GM21717 (cell line): ENCODE results near the gene TMF1.

Experiments
- ATAC-seq: cut with Tn5 transposase; IDR thresholded peaks from one replicate; pipeline ENCODE4 v1.9.1; 2021; ENCODE audit warnings: mild to moderate bottlenecking, moderate library complexity; ENCODE audit not compliant: unreplicated experiment

The TMF1 gene

GRCh38 chr3:69051756-69052471 lies at the start of gene TMF1:
TMF1 (minus strand) TSS chr3:69052333; CDS start chr3:69052086, 247 bp downstream.
- peak; percentile 96 for ATAC-seq

- no peak for ATAC-seq
These were observed 47.4 kb upstream of the TMF1 start for GRCh38 chr3:69099576-69099975.

GRCh38 chr3:69097407-69098086 lies 45.4 kb upstream of the TMF1 start:
- no peak for ATAC-seq

DNA sequence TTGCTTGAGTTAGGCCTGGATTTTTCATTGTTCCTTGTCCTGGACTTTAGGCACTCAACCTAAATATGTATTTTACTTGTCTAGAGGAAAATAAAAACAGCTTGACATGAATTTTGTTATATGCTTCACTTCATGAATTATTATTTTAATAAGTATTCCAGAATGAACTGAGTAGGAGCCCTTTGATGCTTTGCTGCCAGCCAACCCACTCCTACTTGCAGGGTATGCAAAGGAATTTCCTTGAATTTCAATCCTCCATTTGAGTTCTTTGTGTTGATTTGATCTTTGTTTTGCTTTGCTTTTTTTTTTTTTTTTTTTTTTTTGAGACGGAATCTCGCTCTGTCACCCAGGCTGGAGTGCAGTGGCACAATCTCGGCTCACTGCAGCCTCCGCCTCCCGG lies 44.2 kb upstream of the TMF1 start:
- ATAC-seq, result no peak

DNA sequence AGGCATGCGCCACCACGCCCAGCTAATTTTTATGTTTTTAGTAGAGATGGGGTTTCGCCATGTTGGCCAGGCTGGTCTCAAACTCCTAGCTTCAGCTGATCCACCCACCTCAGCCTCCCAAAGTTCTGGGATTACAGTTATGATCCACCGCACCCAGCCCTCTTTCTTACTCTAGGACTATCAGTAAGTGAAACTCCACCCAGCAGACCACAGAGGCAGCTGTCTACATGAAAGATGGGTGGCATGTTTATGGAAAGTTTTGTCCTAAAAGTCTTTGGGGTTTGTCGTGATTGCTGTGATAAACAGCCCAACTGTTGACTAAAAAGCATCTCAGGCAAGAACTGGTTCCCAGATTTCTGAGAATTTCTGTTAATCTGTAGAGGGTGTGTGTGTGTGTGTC lies 43.5 kb upstream of the TMF1 start:
- no peak for ATAC-seq

GRCh38 chr3:69094467-69095205 lies 42.5 kb upstream of the TMF1 start:
- no peak for ATAC-seq

DNA sequence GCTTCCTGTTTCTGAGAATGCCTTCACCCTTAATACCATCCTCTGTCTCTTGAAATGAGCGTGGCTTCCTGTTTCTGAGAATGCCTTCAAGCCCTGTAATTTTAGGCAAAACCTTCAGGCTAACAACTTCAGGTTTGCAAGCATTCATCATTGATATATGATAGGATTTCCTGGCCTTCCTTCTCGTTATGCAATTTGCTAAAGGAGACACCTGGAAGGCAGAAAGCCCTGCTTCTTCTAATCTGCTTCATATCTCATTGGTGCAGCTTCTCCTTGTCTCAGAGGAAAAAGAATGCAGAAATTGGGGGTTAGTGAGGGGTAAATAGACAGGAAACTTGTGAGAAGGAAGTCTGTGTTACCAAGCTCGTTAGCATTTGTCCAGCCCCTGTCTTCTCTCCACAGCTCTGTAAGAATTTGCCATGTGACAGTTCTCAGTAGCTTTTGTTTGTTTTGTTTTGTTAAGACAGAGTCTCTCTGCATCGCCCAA lies 39.9 kb upstream of the TMF1 start:
- peak; percentile 70 for ATAC-seq

DNA sequence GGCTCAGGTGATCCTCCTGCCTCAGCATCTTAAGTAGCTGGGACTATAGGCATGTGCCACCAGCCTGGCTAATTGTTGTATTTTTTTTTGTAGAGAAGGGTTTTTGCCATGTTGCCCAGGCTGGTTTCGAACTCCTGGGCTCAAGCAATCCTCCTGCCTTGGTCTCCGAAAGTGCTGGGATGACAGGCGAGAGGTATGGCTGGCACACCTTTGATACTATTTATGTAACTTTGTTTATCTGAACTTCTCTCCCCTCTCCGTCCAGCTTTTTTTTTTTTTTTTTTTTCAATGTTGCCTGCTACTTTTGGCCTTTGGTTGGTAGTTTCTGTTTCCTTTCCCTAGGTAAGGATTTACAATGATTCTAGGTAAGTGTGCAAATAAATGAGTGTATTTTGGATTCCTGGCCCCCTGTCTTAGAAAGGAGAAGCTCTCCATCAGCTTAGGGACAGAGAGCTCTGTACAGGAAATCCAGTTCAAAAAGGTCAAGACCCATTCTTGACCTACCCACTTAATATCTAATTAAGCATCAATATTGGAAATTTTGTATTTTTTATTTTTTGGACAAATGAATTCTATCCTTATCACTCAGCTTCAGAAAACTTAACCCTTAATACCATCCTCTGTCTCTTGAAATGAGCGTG lies 39.4 kb upstream of the TMF1 start:
- ATAC-seq, result no peak

DNA sequence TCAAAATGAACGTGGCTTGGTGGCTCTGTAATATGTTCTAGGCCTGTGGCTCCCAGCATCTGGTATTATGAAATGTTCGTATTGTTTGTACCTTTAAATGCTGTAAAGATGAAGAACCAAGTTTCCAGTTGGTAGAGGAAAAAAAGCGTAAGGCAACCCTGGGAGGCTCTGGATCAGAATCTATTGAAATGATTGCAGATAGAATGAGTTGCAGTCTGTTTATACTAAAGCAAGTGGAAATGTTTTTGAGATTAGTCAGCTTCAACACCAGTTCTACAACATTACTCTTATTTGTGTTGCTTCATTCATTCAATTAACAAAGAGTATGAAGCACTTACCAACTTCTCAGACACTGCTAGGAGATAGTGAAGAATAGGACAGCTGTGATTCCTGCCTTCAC lies 37.9 kb upstream of the TMF1 start:
- no peak for ATAC-seq

GRCh38 chr3:69088063-69088462 lies 35.9 kb upstream of the TMF1 start:
- peak; percentile 21 for ATAC-seq

- ATAC-seq, result no peak
These were observed 35.1 kb upstream of the TMF1 start for GRCh38 chr3:69087030-69087791.

GRCh38 chr3:69085833-69086722 lies 33.9 kb upstream of the TMF1 start:
- no peak for ATAC-seq

GRCh38 chr3:69085168-69085832 lies 33.2 kb upstream of the TMF1 start:
- no peak for ATAC-seq

DNA sequence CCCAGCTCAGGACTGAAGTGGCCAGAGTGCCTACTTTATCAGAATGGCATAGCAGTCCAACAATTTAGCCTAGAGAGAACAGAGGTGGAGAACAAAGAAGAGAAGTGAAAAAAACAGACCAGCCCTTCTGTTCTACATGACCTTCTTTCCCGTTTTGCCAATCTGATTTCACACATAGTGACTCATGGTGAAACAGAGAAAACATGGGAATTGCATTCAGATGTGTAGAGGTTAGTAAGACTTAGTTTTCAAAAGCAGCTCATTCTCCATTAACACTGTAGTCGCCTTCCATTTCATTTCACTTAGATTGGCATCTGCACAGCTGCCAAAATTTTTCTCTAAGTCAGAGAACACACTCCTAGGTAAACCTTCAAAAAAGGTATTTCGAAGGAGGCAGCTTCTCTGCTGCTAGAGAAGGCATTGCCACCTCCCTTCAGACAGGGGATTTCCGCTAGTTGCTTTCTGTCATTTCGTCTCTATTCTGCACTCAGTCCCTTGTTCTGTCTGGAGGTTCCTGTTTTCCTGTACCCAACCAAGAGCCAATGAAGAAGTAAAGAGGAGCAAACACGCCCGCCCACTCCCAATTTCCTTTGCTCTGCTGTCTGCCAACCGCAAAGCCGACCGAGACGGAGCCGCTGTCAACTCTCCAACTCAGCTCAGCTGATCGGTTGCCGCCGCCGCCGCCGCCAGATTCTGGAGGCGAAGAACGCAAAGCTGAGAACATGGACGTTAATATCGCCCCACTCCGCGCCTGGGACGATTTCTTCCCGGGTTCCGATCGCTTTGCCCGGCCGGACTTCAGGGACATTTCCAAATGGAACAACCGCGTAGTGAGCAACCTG lies 32.4 kb upstream of the TMF1 start, which contains the start of gene ARL6IP5:
Gene ARL6IP5, plus strand, starts transcription at position 612 of the 842 bp plus-strand sequence. Its CDS starts 111 bp downstream, at position 723.
- ATAC-seq, result peak; percentile 52

GRCh38 chr3:69082805-69083204 lies 30.7 kb upstream of the TMF1 start:
- peak; percentile 57 for ATAC-seq

DNA sequence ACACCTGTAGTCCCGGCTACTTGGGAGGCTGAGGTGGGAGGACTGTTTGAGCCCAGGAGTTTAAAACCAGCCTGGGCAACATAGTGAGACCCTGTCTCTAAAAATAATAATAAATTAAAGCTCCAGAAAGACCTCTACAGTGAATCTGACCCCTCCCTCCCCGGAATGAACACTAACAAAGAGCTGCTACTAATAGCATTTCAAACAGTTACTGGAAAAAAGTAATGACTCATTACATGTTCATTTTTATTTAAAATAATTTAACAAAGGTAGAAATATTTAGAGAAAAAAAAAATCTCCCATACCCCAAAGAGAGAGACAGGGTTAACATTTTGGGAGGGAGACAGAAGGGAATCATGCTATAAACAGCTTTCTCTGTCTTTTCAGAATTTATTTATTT lies 30.2 kb upstream of the TMF1 start:
- no peak for ATAC-seq

GRCh38 chr3:69081583-69082262 lies 29.6 kb upstream of the TMF1 start:
- no peak for ATAC-seq
